Glomerular endothelial cell (primary cell): ENCODE data around the gene ME3. TPM values are rescaled to one million over a fixed set of nuclear protein-coding genes. Genes with fewer than 3 reads are reported as not detected.
"Not testable (repeated sequence)": the region's sequence is repeated elsewhere in the genome, so short reads cannot be mapped to it uniquely, and the experiment has no call there.

Experiments
- DNase-seq: peaks from one replicate; pipeline ENCODE4 v3.0.0-alpha.2; 2011; ENCODE audit warnings: low read depth, low spot score; ENCODE audit errors: extremely low read depth
- total RNA-seq: library from RNA; depleted of rRNA; stranded (reverse); fragments of >200 nt; gene quantifications from 2 replicates; pipeline ENCODE4 v1.2.3, GENCODE V29; 2015

Gene ME3
- total RNA-seq, 1 donor from 2014 or later = 35.1 TPM

DNA sequence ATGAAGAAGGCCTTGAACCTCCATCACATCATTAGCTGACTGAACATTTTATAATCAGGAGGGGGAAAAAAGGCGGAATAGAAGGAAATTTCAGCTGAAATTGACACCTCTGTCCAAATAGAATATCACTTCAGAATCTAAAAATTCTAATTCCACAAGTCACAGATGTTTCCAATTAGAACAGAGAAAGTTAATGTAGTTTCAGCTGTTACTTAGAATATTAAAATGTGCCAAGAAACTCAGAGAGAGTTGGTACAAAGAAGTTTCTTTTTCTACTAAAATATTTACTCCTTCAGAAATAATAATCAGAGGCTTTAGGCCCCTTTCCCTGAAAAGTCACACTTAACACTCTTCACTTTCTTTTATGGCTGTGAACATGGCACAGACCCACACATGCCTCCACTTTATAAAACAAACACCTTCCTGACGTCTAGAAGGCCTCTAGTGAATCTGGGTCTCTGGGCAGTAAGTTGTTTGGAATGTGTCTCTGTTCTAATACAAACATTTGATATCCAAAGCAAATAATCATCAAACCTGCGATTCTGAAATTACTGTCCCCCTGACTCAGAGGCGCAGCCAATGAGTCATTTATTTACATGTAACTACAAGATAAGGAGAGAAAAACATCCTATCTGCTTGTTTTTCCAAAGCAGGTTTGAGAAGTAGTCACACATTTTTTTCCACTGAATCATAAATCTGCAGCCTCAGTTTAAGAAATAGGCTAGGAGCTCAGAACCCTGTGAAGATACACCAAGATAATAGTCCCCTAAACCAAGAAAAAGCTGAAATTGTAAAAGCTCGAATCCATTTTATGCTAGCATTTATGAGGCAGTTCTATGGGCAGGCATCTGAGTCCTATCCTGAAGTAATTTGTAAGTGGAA lies 148.4 kb downstream of the ME3 start:
- DNase-seq = peak; percentile 93

- not testable (repeated sequence) for DNase-seq
These were observed 149.9 kb downstream of the ME3 start for GRCh38 chr11:86522512-86522911.

DNA sequence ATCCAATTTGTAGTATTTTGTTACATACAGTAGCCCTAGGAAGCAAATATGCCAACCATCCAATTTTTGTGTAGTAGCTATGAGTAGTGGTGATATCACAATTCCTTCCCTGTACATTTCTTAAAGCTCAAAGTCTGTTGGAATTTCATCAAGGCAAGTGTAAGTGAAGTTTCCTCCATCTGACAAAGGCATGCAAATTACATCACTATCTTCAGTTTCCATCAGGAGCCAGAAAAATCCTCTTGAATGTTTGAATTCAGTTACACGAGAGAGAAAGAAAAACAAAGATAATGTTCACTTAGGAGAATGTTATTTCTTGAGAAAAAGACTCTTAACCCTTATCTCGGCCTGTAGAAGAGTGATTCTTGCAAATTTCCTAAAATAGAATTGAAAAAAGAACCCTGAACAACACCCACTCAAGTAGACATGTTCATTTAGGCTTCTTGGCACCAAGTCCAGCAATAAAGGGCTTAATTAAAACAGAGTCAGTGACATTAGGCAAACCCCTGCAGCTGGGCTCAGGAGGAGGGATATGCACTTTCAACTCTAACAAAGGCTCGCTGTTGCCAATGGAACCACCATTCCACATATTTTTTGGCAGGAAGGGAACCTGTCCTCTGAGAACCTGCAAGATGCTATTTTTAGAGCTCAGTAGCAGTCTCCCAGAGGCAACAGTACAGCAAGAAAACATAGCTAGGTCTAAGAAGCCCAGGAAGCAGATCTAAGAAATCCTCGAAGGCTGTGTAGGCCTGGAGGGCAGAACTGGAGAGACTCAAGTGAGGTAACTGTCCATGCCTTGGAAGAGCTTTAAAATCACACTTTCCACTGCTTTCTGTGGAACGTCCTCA lies 153.1 kb downstream of the ME3 start:
- DNase-seq = no peak

GRCh38 chr11:86518211-86518610 lies 154.2 kb downstream of the ME3 start:
- no peak for DNase-seq

DNA sequence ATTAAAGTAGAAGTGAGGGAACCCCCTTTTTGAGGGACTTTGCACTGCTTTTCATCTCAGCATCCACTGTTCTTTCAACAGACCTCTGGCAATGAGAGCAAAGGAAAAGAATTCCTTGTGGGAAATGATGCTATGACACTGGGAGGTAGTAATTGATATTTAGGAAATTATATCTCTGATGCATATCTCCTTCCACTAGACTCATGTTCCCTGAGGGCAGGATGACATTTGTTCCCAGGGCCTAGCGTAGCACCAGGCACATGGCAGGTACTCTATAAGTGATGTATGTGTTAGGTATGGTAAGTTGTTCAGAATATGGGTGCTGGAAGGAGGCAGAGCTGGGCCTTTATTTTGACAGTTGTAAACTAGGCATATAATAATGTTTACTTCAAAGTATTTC lies 154.9 kb downstream of the ME3 start:
- no peak for DNase-seq

- DNase-seq = peak; percentile 83
These were observed 156.9 kb downstream of the ME3 start for GRCh38 chr11:86515297-86516094.

DNA sequence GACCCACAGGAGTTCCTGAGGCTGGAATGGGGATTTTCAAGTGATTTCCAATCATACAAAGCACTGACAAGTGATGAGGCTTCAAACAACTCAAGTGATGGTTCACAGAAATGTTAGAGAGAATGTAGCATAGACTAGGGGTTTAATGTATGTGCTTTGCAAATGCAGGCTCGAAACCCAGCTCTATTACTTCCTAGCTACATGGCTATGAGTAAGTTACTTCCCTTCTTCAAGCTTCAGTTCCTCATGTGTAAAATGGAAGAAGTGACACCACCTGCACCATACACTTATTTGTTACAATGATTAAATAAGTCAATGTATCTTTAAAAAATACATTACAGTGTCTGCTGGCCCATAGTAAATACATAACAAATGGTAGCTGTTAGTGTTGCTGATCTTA lies 158.0 kb downstream of the ME3 start:
- DNase-seq = no peak

DNA sequence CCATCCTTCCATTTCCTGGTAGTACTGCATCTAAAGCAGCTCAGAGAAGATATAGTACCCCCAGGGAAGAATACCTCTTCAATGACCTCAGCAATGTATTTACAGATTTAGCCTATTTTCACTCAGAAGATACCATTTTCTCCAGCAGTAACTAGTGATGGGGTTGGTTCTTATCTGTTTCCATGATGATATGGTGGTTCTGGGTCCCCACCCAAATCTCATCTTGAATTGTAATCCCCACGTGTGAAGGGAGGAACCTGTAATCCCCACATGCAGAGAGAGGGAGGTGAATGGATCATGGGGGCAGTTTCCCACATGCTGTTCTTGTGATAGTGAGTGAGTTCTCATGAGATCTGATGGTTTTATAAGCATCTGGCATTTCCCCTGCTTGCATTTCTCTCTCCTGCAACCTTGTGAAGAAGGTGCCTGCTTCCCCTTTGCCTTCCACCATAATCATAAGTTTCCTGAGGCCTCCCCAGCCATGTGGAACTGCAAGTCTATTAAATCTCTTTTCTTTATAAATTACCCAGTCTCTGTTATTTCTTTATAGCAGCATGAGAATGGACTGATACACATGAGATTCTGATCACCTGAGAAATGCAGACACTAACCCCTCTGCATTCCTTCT lies 158.6 kb downstream of the ME3 start:
- no peak for DNase-seq

DNA sequence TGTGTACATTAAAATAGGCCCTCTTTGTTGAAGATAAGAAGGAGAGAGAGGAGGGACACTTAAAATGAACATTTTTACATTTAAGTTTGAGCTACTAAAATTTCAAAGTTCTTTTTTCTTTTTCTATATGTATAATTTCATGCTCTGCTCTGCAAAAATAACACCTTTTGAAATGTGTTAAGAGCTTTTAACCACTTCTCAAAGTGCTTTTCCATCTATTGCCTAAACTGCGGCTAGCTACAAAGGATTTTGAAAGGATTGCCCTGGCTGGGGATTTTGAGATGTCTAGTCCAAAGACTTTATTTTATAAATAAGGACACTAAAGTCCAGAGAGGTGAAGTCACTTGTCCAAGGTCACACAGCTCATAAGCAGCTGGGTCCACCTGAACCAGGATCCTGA lies 159.3 kb downstream of the ME3 start:
- DNase-seq = no peak

DNA sequence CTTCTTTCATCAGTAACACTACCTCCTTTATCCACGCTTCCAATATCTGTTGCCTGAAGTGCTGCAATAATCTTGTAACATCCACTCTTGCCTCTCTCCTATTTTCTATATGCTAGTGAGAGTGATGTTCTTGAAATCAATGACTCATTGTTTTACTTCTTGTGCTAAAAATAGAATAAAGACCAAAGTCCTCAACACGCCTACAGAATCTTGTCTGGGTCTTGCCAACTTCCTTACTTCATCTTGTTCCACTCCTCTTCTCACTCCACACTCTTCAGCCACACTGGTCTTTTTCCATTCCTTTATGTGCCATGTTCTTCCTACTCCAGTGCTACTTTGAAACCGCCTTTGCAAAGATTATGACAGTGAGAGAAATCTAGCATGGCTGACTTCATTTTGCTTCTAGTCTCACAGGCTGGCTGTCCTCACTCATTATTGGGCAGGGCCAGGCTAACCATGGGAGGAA lies 161.3 kb downstream of the ME3 start:
- no peak for DNase-seq

DNA sequence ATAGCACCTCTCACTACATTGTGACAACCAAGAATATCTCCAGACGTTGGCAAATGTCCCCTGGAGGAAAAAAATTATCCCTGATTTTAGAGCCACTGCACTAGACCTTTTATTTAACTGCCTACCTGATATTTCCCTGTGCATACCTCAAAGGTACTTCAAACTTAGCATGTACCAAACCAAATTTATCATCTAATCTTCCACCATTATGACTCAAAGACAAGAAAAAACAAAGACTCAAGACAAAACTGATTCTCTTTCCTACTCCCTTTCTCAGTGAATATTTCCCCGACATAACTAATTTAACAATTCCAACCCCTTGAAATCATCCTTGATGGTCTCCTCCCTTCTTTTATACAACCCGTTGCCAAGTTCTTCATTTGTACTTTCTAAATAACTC lies 161.7 kb downstream of the ME3 start:
- no peak for DNase-seq

- no peak for DNase-seq
These were observed 162.3 kb downstream of the ME3 start for GRCh38 chr11:86510097-86510496.

GRCh38 chr11:86509588-86509974 lies 162.8 kb downstream of the ME3 start:
- no peak for DNase-seq

- DNase-seq = no peak
These were observed 163.5 kb downstream of the ME3 start for GRCh38 chr11:86508604-86509587.

GRCh38 chr11:86507249-86507845 lies 165.1 kb downstream of the ME3 start:
- no peak for DNase-seq

- DNase-seq = no peak
These were observed 166.2 kb downstream of the ME3 start for GRCh38 chr11:86506235-86506634.

DNA sequence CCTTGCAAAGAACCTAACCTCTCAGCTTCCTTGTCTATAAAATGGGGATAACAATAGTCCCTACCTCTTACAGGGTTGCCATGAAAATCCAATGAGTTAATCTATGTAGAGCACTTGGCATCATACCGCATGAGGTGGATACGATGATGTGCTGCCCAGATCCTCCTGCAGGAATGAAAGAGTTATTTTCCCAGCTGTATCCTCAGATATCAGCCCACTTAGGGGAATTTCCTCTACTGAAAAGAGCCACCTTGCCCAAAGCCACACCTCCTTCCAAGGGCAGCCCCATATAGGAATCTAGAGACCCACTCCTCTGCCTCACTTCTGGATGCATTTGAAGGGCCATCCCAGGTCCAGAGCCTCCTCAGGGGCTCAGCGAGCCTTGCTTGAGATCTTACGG lies 169.3 kb downstream of the ME3 start:
- DNase-seq = no peak

- no peak for DNase-seq
These were observed 170.2 kb downstream of the ME3 start for GRCh38 chr11:86502137-86502642.
